ENCODE results near the gene HLCS.

HLCS gene

DNA sequence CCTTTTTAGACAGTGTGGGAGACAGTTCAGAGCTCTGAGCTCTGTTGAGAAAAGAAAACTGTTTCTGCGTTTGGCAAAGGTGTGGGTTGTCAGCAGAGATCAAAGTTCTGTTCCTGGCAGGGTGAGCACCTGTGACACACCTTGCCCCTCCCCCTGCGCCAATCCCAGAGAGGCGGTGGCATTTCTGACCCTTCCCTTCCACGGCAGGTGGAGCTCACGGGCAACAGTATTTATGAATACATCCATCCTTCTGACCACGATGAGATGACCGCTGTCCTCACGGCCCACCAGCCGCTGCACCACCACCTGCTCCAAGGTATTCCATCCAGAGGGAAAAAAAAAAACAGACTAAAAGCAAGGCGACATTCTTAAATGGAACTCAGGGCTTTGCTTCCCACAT, 246.9 kb downstream of the HLCS start:
- no peak for DNase-seq (ENCODE audit: low spot score)

DNA sequence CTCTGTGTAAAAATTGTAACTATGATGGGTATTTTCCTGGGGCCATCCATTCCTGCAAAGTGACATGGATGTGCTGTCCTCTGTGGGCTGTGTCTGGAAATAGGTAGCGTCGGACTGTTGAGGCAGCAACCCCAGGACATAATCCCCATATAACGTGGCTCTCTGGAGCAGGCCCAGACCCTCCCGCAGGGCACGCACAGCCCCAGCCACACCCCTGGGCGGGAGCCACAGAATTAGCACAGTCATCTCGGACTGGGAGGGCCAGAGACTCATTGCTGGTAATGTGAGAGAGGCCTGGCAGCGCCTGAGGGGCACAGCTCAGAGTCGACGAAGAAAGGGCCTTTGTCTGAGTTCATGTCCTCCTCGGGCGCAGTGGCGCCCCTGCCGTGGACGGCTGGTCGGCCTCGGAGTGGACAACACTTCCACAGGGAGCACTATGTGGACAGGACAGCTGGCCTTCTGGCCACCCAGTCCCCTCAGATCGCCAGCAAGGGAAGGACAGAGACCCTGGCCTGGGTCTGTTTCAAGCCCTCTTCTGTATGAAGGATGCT, 247.4 kb downstream of the HLCS start:
- DNase-seq (ENCODE audit: low spot score), result no peak

DNA sequence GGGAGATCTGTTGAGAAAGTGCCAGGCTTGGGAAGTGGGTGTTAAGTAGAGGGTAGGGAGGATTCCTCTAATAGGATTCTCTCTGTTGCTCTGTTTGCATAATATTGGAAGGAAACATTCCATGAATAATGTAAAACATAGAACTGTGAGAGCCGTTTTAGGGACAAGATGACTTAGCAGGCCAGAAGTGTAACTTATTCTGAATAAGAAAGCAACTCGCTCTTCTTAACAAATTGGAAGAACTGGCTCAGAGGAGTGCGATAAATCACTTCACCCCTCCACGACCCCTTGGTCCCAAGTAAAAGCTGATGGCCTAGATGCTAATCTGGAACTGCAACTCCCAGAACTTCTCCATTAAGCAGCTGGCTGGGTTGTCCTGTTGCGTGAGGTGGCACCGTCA, 248.5 kb downstream of the HLCS start:
- DNase-seq (ENCODE audit: low spot score), result no peak

DNA sequence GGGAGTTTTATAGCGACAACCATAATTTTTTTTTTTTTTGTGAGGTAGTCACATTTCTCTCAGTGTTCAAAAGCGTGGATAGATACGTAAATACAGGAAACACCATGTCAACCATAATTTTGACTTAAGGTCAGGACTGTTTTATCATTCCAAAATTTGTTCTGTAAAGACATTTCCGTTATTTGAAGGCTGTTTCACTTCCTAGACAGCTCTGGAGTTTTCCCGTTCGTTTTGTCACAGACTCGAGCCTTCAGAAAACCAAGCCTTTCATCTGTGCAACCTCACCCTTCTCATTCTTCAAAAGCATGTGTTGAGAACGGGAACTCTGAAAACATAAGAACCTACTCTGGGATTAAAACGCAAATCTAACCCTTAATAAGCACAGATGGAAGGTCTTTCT, 249.6 kb downstream of the HLCS start:
- no peak for DNase-seq (ENCODE audit: low spot score)

DNA sequence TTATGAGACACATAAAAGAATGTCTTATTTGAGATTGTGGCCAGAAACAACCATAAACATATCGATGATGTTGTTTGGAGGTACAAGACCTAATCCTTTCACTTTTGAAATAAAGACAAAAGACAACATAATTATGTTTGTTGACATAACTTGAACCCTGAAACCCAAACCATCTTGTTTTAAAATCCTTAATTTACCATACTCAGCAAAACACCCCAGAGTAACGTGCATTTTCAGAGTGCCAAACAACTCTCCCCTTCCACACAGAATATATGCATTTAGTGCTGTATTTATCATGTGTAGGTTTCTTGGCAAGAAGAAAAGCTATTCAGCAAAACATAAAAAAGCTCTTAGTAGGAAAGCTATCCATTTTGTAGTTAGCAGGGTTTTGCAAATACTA, 250.1 kb downstream of the HLCS start:
- no peak for DNase-seq (ENCODE audit: low spot score)

DNA sequence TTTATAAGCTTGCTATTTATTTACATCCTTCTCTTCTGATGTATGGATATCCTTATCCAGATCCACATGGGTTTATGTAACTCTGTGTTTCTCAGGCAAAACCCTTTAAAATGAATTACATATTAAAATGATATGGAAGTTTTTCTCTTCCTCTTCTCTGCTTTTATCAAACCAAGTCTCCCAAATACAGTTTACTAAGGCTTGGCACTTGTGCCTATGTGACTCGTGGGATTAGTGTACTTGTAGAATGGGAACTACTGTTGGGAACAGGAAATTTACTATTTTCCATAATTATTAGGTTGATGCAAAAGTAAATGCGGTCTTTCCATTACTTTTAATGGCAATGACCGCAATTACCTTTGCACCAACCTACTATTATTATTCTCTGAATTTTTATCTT, 252.7 kb downstream of the HLCS start:
- DNase-seq (ENCODE audit: low spot score), result no peak

DNA sequence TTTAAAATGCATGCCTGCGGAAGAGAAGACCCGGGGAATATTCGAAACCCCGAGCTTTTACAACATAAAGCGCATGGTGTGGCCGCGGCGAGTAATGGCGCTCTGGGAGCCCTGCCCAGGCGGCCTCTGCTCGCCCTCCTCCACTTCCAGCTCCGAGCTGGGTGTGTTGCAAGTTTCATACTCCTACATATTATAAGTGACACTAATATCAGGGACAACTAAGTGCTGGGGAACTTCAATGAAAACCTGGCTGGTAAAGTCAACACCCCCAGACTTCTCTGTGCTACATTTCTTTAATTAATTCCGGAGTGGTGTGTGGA, 255.8 kb downstream of the HLCS start:
- no peak for DNase-seq (ENCODE audit: low spot score)

DNA sequence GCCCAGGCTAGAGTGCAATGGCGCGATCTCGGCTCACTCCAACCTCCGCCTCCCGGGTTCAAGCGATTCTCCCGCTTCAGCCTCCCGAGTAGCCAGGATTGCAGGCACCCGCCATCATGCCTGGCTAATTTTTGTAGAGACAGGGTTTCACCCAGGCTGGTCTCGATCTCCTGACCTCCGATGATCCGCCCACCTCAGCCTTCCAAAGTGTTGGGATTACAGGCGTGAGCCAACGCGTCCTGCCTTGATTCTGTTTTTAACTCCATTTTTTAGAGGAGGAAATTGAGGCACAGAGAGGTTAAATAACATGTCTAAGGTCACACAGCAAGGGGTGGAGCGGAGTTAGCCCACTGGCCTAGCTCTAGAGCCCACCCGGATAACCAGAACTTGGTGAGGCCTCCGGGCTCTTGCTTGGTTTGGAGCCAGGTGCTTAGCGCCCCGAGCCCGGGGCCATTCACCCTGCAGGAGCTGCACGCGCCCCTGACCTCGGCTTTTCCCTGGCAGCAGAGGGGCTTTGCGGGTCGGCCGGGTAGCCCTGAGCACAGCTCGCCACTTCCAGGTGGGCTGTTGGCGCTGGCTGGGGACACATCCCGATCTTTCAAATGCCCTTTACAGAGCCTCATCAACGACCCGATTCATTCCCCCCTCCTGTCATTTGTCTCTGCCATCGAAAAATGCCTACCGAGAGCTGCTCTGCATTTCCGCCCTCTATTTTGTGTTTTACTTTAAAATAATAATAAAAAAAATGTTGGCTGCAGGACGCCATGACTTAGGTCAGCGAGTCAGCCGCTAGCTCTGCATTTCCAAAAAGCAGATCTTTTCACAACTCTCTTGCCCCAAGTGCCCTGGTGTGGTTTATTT, 256.4 kb downstream of the HLCS start:
- DNase-seq (ENCODE audit: low spot score), result no peak

DNA sequence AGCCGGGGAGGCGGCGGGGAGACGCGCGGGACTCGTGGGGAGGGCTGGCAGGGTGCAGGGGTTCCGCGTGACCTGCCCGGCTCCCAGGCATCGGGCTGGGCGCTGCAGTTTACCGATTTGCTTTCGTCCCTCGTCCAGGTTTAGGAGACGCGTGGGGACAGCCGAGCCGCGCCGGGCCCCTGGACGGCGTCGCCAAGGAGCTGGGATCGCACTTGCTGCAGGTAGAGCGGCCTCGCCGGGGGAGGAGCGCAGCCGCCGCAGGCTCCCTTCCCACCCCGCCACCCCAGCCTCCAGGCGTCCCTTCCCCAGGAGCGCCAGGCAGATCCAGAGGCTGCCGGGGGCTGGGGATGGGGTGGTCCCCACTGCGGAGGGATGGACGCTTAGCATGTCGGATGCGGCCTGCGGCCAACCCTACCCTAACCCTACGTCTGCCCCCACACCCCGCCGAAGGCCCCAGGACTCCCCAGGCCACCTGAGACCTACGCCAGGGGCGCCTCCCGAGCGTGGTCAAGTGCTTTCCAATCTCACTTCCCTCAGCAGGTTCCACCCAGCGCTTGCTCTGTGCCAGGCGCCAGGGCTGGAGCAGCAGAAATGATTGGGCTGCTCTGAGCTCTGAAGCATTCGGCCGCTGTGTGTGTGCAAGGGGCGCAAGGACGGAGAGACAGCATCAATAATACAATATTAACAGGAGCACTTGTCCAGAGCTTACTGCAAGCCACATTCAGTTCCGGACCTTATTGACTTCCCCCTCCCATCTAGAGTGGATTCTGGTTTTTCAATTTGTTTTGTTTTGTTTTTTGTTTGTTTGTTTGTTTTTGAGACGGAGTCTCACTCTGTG, 257.2 kb downstream of the HLCS start:
- DNase-seq (ENCODE audit: low spot score), result no peak

DNA sequence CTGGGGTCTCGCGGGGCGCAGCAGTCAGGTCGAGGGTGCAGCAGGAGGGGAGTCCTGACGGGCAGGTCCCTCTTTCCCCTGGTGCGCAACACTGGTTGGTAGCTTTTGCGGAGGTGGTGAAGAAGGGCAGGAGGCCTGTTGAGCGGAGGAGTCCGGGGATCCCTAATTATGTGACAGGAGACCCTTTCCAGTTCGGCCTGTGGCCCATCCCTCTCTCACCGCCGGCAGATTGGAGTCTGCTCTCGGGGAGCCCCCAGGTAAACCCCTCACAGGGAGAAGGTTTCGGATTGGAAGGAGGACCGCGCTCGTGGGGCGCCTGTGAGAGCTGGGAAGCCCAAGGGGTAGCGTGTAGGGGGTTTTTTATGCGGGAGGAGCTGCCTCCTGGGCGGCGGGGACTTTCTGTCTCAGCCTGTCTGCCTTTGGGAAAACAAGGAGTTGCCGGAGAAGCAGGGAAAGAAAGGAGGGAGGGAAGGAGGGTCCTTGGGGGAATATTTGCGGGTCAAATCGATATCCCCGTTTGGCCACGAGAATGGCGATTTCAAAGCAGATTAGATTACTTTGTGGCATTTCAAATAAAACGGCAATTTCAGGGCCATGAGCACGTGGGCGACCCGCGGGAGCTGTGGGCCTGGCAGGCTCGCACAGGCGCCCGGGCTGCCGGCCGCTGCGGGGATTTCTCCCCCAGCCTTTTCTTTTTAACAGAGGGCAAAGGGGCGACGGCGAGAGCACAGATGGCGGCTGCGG, 258.0 kb downstream of the HLCS start:
- no peak for DNase-seq (ENCODE audit: low spot score)

DNA sequence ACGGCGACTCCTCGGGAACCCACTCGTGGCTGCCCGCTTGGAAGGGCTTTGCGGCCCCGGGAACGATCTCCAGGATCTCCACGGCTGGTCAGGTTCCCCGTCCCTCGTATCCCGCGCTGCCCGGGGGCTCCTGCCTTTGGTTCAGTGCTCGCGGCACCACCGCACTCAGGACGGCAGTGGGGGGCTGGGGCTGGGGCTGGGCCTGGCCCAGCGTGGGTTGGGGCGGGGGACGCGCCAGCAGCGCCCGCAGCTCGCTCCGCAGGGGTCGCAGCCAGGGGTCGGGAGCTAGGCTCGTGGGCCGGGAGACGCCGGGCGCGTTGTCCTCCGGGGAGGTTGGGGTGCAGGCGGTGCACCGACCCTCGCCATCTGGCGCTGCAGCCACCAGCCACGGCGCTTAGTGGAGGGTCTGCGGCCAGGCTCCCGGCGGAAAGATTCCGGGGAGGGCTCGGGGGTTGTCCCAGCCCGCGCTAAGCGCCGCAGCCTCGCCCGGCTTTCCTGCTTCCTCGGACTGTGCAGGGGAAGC, 258.6 kb downstream of the HLCS start:
- DNase-seq (ENCODE audit: low spot score), result no peak

DNA sequence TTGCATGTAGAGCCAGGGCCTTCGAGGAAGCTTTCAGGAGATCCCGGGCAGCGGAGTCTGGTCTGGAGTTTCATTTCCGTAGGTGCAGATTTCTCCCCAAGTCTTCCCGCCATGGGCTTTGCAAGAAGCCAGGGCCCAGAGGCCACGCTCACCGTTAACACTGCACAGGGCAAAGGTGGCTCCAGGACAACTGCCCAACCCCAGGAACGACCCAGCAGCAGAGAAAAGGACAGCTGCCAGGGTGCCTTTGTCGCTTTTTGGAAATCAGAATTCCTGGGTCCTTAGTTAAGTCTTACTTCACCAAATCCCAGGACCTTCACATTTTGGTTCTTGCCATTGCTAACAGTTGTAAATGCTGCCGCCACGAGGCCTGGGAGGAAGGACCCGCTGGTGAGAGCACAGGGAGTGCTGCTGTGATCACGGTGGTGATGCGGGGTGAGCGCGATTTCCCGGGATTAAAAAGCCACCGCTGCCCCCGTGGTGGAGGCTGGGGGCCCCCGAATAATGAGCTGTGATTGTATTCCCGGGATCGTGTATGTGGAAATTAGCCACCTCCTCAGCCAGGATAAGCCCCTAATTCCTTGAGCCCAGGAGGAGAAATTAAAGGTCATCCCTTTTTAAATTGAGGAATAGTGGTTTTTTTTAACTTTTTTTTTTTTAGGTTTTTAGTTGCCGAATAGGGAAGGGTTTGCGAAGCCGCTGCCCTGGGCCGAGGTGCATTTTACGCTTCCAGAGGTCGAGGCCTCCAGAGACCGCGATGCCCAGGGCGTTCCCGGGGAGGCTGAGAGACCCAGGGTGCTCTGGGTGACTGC, 259.3 kb downstream of the HLCS start:
- DNase-seq (ENCODE audit: low spot score), result no peak

DNA sequence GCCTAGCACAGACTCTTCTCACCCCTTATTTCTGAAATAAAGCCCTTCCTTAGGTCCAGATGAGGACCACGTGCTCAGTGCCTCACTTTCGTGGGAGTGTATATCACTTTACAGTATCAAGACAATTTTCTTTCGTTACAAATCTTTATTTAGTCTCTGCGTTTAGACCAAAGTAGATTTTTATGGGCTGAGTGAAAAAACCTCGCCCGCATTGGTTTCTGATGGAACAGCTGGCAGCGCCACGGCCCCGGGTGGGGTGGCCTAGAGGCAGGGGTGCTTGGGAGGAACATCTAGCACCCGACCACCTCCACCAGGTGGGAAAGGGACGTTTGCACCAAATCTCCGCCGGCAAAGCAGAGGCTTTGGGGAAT, 260.0 kb downstream of the HLCS start:
- no peak for DNase-seq (ENCODE audit: low spot score)

DNA sequence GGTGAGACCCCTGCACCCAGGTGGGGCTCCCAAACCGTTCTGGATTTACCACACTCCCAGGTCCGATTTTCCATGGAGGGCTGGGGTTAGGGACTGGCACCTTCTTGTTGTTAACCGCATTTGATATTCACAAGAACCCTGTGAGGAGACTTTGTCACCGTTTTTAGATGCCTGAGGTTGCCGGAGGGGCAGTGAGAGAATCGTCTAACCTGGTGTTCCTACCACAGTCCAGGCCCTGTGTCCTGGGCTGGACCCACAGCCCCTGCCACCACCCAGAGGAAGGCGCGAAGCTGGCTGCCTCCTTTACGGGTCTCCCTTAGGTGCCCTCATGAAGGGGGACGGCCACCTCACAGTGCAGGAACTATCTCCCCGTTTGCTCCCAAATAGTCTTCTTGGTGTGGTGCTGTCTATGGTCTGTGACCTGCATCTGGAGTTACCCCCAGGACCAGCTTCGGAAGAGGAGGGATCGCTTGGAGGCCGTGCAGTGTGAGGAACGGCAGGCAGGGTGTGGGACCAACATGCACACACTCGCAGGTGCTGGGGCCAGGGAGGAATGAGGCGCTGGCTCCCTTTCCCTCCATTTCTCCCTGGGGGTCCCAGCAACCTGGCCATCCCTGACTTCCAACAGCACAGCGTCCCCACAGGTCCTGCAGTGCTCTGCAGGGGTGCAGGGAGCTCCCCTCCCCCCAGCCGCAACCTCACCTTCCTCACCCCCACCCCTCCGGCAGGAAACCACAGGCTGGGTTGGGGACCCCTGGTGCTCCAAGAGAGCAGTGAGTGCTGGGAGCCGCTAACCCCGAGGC, 260.6 kb downstream of the HLCS start:
- no peak for DNase-seq (ENCODE audit: low spot score)

DNA sequence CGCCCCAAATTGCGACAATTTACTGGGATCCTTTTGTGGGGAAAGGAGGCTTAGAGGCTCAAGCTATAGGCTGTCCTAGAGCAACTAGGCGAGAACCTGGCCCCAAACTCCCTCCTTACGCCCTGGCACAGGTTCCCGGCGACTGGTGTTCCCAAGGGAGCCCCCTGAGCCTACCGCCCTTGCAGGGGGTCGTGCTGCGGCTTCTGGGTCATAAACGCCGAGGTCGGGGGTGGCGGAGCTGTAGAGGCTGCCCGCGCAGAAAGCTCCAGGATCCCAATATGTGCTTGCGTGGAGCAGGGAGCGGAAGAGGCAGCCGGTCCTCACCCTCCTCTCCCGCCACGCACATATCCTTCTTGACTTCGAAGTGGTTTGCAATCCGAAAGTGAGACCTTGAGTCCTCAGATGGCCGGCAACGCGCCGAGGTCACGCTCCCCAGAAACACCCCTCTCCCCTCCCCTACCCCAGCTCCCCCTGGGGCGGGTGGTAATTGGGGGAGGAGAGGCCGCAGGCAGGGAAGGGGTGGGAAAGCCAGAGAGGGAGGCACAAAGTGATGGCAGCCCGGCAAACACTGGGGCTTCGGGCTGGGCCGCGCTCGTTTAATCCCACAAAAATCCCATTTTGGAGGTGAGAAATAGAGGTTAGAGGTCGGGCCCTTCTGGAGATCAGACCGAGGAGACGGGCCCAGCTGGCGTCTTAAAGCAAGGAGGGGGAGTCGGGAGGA, 261.4 kb downstream of the HLCS start:
- DNase-seq (ENCODE audit: low spot score), result no peak

DNA sequence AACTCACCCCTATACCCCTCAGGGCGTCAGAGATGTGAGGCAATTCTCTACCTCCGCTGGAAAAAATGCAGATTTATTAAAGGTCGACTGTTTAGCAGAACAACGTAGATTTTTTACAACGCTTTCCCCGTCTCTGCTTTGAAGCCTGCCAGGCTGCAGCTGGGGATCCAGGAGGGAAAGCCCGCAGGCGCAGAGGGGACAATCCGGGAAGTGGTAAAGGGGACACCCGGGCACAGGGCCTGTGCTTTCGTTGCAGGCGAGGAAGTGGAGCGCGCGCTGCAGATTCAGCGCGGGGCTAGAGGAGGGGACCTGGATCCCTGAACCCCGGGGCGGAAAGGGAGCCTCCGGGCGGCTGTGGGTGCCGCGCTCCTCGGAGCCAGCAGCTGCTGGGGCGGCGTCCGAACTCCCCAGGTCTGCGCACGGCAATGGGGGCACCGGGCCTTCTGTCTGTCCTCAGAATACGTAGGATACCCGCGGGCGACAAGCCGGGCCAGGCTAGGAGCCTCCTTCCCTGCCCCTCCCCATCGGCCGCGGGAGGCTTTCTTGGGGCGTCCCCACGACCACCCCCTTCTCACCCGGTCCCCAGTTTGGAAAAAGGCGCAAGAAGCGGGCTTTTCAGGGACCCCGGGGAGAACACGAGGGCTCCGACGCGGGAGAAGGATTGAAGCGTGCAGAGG, 262.1 kb downstream of the HLCS start:
- DNase-seq (ENCODE audit: low spot score), result no peak

DNA sequence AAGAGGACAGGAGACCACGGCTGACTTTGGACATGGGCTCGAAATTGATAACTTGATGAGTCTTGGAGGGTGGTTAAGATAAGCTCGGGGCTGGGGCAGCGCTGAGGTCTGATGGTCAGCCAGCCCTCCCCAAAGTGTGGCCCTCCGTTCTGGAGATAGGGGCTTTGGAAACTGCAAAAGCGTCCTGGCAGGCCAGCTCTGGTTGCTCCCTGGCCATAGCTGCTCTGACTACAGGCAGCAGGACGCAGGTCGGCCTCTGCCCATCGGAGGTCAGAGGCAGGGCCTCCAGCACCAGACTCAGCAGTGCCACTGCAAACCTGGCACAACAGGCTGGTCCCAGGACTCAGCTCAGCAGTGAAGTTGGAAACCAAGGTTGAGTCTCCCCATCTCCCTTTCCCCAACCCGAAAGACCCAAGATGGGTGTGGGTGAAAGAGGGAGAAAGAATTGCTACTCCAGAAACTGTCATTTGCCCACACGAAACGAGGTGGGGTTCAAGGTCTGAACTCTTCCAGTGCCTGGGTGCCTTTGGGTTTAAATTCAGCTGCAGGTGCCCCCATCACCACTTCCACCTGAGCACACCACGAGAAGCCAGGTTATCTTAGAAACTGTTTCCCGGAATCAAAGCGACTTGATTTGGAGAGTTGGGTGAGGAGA, 262.7 kb downstream of the HLCS start:
- no peak for DNase-seq (ENCODE audit: low spot score)

DNA sequence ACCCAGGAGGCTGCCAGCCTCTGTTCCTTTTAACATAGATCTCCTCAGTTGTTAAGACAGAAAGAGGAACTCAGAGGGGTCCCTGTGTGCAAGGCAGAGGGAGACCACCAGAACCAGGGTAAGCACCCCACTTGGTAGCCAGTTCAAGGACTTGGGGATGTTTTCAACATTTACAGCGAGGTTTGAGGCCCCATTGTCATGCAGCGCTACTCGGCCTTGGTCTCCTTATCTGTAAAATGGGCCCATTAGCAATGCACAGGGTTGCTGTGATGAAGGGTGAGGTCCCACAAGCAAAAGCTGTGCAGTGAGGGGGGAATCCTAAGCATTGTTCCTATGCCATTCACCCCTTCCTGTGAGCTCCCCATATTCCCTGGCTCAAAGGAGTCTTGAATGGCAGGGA, 263.3 kb downstream of the HLCS start:
- DNase-seq (ENCODE audit: low spot score), result no peak

DNA sequence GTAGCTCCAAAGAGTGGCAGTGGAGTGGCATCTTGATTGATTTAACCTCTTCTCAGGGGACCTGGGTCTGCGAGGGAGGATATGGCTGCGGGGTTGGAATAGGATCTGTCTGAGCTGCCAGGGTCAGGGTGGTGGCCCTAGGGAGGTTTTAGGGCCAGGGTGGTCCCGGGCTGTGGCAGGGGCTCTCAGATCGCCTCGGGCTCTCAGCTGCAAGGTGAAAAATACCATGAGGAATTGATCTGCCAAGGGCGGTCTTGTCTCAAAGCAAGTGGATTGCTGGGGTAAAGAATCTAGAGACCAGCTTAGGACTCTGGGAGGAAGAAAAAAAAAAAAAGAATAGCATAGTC, 263.9 kb downstream of the HLCS start:
- no peak for DNase-seq (ENCODE audit: low spot score)
